Measurements from ENCODE around the gene CUL3. TPM values are rescaled to one million over a fixed set of nuclear protein-coding genes. Genes with fewer than 3 reads are reported as not detected.
A peak's percentile ranks its signal among the peaks of the same experiment; 100 is the strongest.
"Not testable (repeated sequence)": the region's sequence is repeated elsewhere in the genome, so short reads cannot be mapped to it uniquely, and the experiment has no call there.

CUL3 gene
- total RNA-seq: 10 to 100 TPM; 83.5 to 87.0 TPM

DNA sequence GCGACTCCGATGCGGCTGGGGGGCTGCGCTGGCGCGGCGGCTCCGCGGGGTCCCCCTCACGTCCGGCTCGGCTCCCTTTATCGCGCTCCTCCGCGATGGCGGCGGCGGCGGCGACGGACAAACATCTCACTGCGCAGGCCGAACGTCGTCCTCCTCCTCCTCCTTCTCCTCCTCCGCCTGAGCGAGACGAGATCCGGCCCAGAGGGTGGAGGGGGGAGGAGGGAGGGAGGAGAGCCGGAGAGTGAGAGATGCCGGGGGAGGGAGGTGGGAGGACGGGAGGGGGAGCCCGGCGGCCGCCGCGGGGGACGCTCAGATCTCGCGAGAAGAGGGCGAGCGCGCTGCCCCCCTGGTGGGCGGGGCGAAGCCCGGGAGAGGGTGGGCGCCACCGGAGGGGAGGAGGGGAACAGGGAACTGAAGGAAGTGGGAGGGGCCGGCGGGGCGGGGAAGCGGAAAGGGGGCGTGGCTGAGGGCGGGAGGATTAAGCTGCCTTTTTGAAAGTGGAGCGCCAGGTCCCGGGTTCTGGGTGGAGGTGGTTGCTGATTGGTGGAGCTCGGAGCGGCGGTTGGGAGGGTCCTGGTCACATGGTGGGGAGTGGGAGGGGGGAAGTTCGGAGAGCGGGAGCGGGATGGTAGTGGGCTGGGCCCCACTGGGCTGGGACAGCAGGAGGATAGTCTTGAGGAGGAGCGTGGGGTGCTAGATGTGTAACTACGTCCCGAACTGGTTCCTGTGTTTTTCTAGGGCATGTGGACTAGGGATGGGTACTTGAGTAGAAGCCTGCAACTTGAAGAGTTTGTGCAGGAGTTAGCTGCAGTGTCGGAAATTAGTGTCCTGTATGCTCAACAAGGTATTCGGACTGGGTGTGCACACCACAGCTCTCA lies at the start of gene CUL3:
CUL3 (minus strand) TSS at position 153 of the 878 bp plus-strand sequence. CDS start 354 bp downstream, outside the sequence.
- Mint-ChIP-seq H3K4me3 (peak within 1 kb of the TSS; percentile 98), H3K4me1 (peaks cover 26% of the 10 kb centered on the region), H3K27me3 (no peaks in the 10 kb centered on the region), H3K9me3 (no peaks in the 10 kb centered on the region), H3K27ac (peak within 1 kb of the TSS; percentile 92), H3K36me3 (peaks cover 28% of the 10 kb centered on the region)
- DNase-seq: peak; percentile 99

DNA sequence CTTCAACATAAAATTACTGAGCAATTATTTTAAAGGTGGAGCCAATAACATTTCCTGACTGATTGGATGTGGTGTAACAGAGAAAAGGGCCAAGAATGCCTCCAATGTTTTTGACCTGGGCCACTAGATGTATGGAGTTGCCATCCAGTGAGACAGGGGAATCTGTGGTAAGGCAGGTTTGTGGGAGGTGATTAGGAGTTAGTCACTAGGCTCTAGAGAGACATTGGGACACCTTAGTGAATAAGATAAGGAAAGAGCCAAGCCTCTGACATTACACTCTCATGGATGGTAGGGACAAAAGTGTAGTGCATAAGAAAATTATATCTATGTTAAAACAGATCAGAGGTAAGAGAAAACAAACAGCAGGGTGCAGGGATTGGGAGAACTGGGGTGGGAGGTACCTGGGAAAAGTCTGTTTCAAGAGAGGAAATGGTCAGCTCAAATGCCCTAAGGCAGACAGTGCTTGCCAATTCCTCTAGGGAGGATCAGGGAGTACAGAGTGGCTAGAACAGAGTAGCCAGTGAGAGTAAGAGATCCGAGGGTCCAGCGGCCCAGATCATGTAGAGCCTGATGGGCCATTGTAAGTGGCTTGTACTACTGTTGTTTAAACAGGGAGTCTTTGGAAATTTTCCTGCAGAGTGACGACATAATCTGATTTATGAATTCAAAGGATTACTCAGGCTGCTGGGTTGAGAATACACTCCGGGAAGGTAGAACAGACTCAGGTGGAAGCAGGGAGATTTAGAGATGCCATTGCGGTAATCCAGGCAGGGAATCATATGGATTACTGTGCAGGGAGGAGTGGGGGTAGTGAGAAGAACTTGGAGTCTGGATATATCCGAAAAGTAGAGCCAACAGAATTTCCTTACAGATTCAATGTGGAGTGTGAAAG lies 45.7 kb upstream of the CUL3 start:
- H3K27ac Mint-ChIP-seq: no peak overlapping the region
- H3K36me3 Mint-ChIP-seq: no peaks in the 10 kb centered on the region
- DNase-seq: no peak
- no peaks in the 10 kb centered on the region for H3K27me3 Mint-ChIP-seq
- no peak overlapping the region for H3K4me3 Mint-ChIP-seq
- H3K9me3 Mint-ChIP-seq: no peaks in the 10 kb centered on the region
- H3K4me1 Mint-ChIP-seq: no peaks in the 10 kb centered on the region

DNA sequence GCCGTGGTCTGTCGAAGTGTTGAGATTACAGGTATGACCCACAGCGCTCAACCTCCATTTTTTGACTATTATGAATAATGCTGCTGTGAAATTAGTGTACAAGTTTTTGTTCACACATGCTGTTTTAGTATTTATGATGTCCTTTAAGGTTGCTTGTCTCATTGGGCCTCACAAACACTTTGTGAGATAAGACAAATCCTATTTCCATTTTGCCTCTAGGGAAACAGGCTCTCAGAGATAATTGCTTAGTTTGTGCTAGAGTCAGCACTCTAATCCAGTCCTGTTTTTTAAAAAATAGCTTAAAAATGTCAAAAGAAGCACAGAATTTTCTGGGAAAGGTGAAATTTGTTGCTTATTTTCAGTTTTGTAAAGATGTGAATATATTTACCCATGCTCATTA lies 43.3 kb upstream of the CUL3 start:
- DNase-seq: no peak
- no peaks in the 10 kb centered on the region for H3K27me3 Mint-ChIP-seq
- no peak overlapping the region for H3K4me3 Mint-ChIP-seq
- no peak overlapping the region for H3K27ac Mint-ChIP-seq
- H3K9me3 Mint-ChIP-seq: no peaks in the 10 kb centered on the region
- no peaks in the 10 kb centered on the region for H3K4me1 Mint-ChIP-seq
- H3K36me3 Mint-ChIP-seq: no peaks in the 10 kb centered on the region

DNA sequence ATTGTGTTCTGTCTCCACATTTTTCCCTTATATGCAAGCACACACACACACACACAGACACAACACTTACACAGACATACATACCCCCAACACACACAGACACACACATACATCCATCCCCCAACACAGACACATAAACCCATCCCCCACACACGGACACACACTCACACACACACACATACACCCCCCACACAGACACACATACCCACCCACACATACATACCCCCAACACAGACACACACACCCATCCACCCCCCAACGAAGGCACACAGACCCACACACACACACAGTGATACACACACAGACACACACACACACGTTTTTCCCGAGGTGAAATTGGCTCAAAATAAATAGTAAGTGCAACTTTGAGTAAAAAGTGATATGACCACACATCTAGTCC lies 41.6 kb upstream of the CUL3 start:
- Mint-ChIP-seq H3K27ac (no peak overlapping the region), H3K36me3 (no peaks in the 10 kb centered on the region), H3K9me3 (peaks cover 1% of the 10 kb centered on the region), H3K4me1 (no peaks in the 10 kb centered on the region), H3K4me3 (no peak overlapping the region), H3K27me3 (no peaks in the 10 kb centered on the region)
- DNase-seq: no peak

DNA sequence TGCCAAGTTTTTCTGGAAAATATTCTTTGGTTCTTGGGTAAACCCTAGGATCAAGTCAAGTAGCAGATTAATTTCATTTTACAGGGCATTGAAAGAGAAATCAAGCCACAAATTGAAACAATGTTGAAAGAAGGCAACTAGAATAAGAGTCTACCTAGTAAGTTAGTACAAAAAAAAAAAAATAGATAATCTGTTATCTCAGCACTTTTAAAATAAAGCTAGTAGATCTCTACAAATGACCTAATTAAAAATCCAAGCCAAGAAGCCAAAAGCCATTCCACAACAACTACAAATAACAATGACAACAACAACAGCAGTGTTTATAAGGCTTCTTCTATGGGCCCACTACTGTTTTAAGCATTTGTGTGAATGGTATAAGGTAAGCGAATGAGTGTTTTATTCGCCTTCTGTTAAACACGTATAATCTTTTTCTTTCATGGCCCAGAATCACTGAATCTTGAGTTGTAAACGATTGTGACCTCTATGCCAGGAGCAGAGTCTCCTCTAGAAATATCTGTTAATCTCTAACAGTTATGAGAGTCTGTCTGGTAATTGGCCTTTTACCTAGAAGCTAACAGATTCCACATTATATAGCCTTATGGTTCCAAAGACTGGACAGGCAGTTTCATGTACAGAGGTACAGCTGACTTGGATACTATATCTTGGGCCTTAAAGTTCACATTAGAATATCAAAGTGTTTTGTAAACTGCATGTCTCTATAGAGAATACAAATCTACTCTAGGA lies 28.6 kb upstream of the CUL3 start:
- H3K27me3 Mint-ChIP-seq: no peaks in the 10 kb centered on the region
- no peak overlapping the region for H3K4me3 Mint-ChIP-seq
- H3K9me3 Mint-ChIP-seq: no peaks in the 10 kb centered on the region
- no peaks in the 10 kb centered on the region for H3K4me1 Mint-ChIP-seq
- no peak overlapping the region for H3K27ac Mint-ChIP-seq
- no peak for DNase-seq
- H3K36me3 Mint-ChIP-seq: no peaks in the 10 kb centered on the region

DNA sequence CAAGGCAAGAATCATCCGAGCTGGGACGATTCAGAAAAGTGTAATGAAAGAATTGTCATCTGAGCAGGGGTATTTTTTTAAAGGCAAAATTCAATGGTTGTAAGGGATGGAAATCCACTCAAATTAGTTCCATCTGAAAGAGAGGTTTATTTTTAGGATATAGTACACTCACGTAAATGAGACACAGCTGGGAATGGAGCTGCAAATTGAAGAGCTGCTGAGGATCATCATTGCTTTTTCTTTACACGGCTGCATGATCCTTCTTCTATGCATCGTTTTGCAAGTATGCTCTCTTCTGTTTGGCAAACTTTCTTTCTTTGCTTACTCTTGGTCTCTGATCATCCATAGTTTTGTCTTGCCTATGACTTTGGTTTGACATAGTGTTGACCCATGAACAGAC lies 27.4 kb upstream of the CUL3 start:
- H3K36me3 Mint-ChIP-seq: no peaks in the 10 kb centered on the region
- peaks cover 4% of the 10 kb centered on the region for H3K27me3 Mint-ChIP-seq
- no peak overlapping the region for H3K4me3 Mint-ChIP-seq
- H3K4me1 Mint-ChIP-seq: no peaks in the 10 kb centered on the region
- no peak overlapping the region for H3K27ac Mint-ChIP-seq
- DNase-seq: no peak
- H3K9me3 Mint-ChIP-seq: no peaks in the 10 kb centered on the region

DNA sequence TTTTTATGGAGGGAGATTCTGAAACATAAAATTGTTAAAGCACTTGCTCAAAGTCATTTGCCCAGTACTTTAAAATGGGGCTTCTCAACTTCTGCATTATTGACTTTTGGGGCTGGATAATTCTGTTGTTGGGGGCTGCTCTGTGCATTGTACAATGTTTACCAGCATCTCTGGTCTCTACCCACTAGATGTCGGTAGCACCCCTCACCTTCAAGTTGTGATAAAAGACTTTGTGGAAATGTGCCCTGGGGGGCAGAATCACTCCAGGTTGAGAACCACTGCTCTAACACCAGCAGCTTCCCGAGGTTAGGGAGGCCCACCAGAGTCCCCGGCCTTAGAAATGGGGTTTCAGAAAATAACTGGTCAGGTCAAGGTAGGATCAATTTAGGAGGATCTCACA lies 26.8 kb upstream of the CUL3 start:
- no peak overlapping the region for H3K4me3 Mint-ChIP-seq
- no peaks in the 10 kb centered on the region for H3K9me3 Mint-ChIP-seq
- no peaks in the 10 kb centered on the region for H3K36me3 Mint-ChIP-seq
- H3K4me1 Mint-ChIP-seq: no peaks in the 10 kb centered on the region
- no peak overlapping the region for H3K27ac Mint-ChIP-seq
- no peak for DNase-seq
- peaks cover 4% of the 10 kb centered on the region for H3K27me3 Mint-ChIP-seq

DNA sequence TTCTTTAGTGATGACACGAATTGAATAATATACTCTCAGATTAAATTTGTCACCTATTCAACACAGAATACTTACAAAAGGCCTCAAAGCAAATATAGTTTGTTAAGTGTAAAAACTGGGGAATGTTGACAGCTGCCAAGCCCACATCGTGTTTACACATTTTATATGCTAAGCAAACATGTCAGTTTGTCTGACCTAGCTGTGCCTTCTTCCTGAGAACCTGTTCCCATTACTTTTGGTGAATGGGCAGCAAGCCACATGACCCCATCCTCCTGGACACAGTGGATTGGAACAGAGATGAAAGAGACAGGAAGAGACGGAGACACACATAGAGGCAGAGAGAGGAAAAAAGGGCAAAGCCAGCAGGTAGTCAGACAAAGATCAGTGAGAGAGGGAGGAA lies 22.9 kb upstream of the CUL3 start:
- Mint-ChIP-seq H3K4me3 (no peak overlapping the region), H3K36me3 (peaks cover 2% of the 10 kb centered on the region), H3K27ac (no peak overlapping the region), H3K27me3 (peaks cover 4% of the 10 kb centered on the region), H3K9me3 (no peaks in the 10 kb centered on the region), H3K4me1 (peaks cover 2% of the 10 kb centered on the region)
- DNase-seq: no peak

DNA sequence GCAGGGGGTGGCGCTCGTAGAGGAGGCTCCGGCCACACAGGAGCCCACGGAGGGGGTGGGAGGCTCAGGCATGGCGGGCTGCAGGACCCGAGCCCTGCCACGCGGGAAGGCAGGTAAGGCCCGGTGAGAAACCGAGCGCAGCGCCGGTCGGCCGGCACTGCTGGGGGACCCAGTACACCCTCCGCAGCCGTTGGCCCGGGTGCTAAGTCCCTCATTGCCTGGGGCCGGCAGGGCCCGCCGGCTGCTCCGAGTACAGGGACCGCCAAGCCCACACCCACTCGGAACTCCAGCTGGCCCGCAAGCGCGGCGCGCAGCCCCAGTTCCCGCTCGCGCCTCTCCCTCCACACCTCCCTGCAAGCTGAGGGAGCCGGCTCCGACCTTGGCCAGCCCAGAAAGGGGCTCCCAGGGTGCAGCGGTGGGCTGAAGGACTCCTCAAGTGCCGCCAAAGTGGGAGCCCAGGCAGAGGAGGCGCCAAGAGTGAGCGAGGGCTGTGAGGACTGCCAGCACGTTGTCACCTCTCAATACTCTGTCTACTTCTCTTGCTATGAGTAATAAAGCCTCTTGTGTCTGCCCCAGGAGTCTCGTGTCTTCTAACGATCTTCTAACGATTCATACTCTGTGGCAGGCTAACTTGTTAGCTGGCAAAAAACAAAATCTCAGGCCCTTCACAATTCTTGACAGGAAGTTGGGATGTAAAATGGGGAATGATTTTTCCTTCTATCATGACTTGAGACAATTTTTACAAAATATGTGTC lies 18.8 kb upstream of the CUL3 start:
- not testable (repeated sequence) for H3K27me3 Mint-ChIP-seq, H3K9me3 Mint-ChIP-seq, DNase-seq, H3K36me3 Mint-ChIP-seq, H3K27ac Mint-ChIP-seq, H3K4me3 Mint-ChIP-seq
- peaks cover 15% of the 10 kb centered on the region for H3K4me1 Mint-ChIP-seq

DNA sequence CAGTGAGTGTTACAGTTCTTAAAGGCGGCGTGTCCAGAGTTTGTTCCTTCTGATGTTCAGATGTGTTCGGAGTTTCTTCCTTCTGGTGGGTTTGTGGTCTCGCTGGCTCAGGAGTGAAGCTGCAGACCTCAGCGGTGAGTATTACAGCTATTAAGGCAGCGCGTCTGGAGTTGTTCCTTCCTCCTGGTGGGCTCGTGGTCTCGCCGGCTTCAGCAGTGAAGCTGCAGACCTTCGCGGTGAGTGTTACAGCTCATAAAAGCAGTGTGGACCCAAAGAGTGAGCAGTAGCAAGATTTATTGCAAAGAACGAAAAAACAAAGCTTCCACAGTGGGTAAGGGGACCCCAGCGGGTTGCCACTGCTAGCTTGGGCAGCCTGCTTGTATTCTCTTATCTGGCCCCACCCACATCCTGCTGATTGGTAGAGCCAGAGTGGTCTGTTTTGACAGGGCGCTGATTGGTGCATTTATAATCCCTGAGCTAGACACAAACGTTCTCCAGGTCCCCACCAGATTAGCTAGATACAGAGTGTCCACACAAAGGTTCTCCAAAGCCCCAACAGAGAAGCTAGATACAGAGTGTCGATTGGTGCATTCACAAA lies 17.7 kb upstream of the CUL3 start:
- peak overlapping the region; percentile 73 for H3K27ac Mint-ChIP-seq
- H3K4me1 Mint-ChIP-seq: peaks cover 15% of the 10 kb centered on the region
- H3K9me3 Mint-ChIP-seq, H3K36me3 Mint-ChIP-seq, H3K27me3 Mint-ChIP-seq: not testable (repeated sequence)
- H3K4me3 Mint-ChIP-seq: peak overlapping the region; percentile 82
- peak; percentile 26 for DNase-seq

DNA sequence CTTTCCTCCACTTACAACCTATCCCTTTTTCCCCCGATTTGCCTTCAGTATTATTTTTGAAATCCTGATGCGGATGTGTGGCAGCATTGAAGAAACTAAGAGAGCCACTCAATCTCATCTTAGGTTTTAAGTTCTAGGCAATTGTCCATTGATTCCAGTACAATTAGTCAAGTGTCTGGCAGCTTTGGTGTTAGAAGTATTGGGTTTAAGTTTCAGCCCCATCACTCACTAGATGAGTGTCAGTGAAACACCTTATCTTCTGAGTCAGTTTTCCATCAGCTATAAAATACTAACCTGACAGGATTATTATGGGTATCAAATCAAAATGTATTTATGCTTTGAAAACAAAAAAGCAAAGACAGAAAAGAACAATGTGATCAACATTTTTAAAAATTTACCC lies 16.8 kb upstream of the CUL3 start:
- DNase-seq: no peak
- peaks cover 4% of the 10 kb centered on the region for H3K27me3 Mint-ChIP-seq
- H3K9me3 Mint-ChIP-seq: no peaks in the 10 kb centered on the region
- peaks cover 3% of the 10 kb centered on the region for H3K36me3 Mint-ChIP-seq
- H3K27ac Mint-ChIP-seq: no peak overlapping the region
- H3K4me1 Mint-ChIP-seq: peaks cover 15% of the 10 kb centered on the region
- H3K4me3 Mint-ChIP-seq: no peak overlapping the region

DNA sequence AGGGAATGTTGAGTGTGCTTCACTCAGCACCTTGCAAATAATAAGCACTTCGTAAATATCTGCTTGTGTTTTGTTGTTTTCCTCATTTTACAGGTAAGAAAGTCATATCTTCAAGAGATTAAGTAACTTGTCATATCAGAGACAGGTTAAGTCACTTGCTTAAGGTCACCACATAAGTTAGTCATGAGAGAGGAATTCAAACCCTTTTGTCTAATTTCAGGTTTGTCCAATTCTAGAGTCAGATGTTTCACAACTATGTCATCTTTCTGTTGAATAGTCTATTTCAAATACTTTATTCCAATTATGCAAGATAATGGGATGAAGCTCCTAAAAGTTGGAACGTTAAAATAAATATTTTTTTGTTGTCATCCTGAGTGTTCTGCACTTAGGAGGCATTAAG lies 13.5 kb upstream of the CUL3 start:
- Mint-ChIP-seq H3K27me3 (peaks cover 4% of the 10 kb centered on the region), H3K4me1 (peaks cover 15% of the 10 kb centered on the region), H3K36me3 (peaks cover 3% of the 10 kb centered on the region), H3K4me3 (no peak overlapping the region), H3K27ac (no peak overlapping the region), H3K9me3 (no peaks in the 10 kb centered on the region)
- no peak for DNase-seq

DNA sequence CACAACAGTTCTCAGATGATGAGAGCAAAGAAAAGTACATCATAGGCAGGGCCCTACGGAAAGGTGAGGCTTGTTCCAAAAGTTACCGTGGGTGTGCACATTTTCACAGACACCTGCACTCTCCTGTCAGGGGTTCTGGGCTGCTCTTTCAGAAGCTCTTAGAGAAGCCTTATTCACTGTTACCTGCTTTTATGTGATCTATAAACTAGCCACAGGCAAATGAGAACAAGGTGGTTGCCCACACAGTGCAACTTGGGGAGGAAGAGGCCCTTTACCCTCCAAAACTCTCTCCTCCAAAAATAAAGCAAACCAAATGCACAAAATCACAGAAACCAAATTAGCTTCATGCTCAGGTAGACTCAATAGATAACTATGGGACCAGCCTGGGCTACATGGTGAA lies 11.1 kb upstream of the CUL3 start:
- no peak for DNase-seq
- no peak overlapping the region for H3K27ac Mint-ChIP-seq
- H3K9me3 Mint-ChIP-seq: no peaks in the 10 kb centered on the region
- H3K27me3 Mint-ChIP-seq: no peaks in the 10 kb centered on the region
- H3K4me3 Mint-ChIP-seq: no peak overlapping the region
- no peaks in the 10 kb centered on the region for H3K36me3 Mint-ChIP-seq
- no peaks in the 10 kb centered on the region for H3K4me1 Mint-ChIP-seq

DNA sequence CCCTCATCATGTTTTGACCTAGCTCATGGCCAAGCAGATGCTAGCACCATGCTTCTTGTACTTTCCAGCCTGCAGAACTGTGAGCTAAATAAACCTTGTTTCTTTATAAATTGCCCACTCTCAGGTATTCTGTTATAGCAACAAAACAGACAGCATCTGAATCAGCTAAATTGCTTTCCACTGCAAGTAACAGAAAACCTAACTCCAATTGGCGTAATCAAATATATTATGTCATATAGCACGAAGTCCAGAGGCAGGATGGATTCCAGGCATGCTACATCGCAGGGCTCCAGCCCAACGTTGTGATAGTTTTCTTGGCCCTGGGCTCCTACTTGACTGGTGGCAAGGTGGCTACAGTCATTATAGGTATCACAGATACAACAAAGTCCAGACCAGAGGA lies 10.4 kb upstream of the CUL3 start:
- no peaks in the 10 kb centered on the region for H3K4me1 Mint-ChIP-seq
- no peak for DNase-seq
- H3K27ac Mint-ChIP-seq: no peak overlapping the region

More for the DNA sequence above, 10.4 kb upstream of the CUL3 start:
- Mint-ChIP-seq H3K9me3 (no peaks in the 10 kb centered on the region), H3K36me3 (no peaks in the 10 kb centered on the region), H3K27me3 (no peaks in the 10 kb centered on the region), H3K4me3 (no peak overlapping the region)

Data from activated naive CD8-positive, alpha-beta T cell treated with anti-CD3 and anti-CD28 coated beads for 36 hours (primary cell).